ENCODE measurements around the gene OR4S1. TPM values are rescaled to one million over a fixed set of nuclear protein-coding genes. Genes with fewer than 3 reads are reported as not detected.
A peak's percentile ranks its signal among the peaks of the same experiment; 100 is the strongest.

Gene OR4S1
- total RNA-seq, 1 experiment from 2014 or later = not detected

GRCh38 chr11:48272606-48273005 lies 33.4 kb upstream of the OR4S1 start:
- Mint-ChIP-seq H3K9me3 (peaks cover 80 to 85% of the 10 kb centered on the region in 2 experiments), H3K4me1 (no peaks in the 10 kb centered on the region), H3K27ac (no peak overlapping the region), H3K27me3 (ENCODE audit: low read depth) (peaks cover 2% of the 10 kb centered on the region), H3K36me3 (ENCODE audit: insufficient read depth in 1 of 3, low read depth in 3 of 3) (peaks cover 0 to 14% (median 3%) of the 10 kb centered on the region in 3 experiments; a peak in 3 of 7 replicates), H3K4me3 (no peak overlapping the region)
- Histone ChIP-seq H2BK20ac (ENCODE audit: low read depth, low read length, poor library complexity, severe bottlenecking) (no peak overlapping the region), H4K8ac (replicated peaks; ENCODE audit: insufficient read length, low read depth, low read length) (no peak overlapping the region), H3T11ph (ENCODE audit: low read length) (no peak overlapping the region), H3K79me2 (ENCODE audit: insufficient read depth, low read length) (no peaks in the 10 kb centered on the region), H3K79me1 (ENCODE audit: insufficient read depth, low read depth, low read length, poor library complexity, severe bottlenecking) (no peaks in the 10 kb centered on the region), H4K5ac (ENCODE audit: insufficient read length, low read depth, low read length) (no peak overlapping the region), H3K14ac (ENCODE audit: insufficient read depth, low read length) (no peak overlapping the region), H3K27me3 (ENCODE audit: insufficient read depth, low read length) (no peaks in the 10 kb centered on the region), H2BK5ac (ENCODE audit: insufficient read length, low read length) (no peak overlapping the region), H3K4ac (ENCODE audit: low read depth, low read length) (no peak overlapping the region), H3K27ac (ENCODE audit: insufficient read length, low read depth, low read length) (no peak overlapping the region), H2AFZ (ENCODE audit: low read length) (no peak overlapping the region), H3K4me1 (ENCODE audit: insufficient read depth, low read length) (no peaks in the 10 kb centered on the region), H2AK5ac (ENCODE audit: insufficient read length, low read length) (no peak overlapping the region), H2BK15ac (ENCODE audit: low read depth, low read length) (no peak overlapping the region), H2BK120ac (ENCODE audit: low read depth, low read length, poor library complexity, severe bottlenecking) (no peak overlapping the region), H3K56ac (ENCODE audit: insufficient read length, low read depth, low read length) (no peak overlapping the region), H3K23me2 (ENCODE audit: insufficient read length, low read depth, low read length, poor library complexity, severe bottlenecking) (no peaks in the 10 kb centered on the region), H3K18ac (ENCODE audit: insufficient read length, low read depth, low read length) (no peak overlapping the region), H3K9me3 (ENCODE audit: control insufficient read depth, low read depth, low read length) (peaks cover 44% of the 10 kb centered on the region), H4K20me1 (ENCODE audit: control insufficient read depth, insufficient read depth, insufficient read length) (no peaks in the 10 kb centered on the region), H3K23ac (ENCODE audit: insufficient read length, low read depth, low read length) (no peak overlapping the region), H4K91ac (ENCODE audit: insufficient read length, low read depth, low read length) (no peak overlapping the region), H3K4me2 (ENCODE audit: insufficient read depth, insufficient read length, low read length) (no peak overlapping the region), H3K9ac (ENCODE audit: extremely low read depth, insufficient read length, low read length) (no peak overlapping the region), H2BK12ac (ENCODE audit: insufficient read length, low read depth, low read length) (no peak overlapping the region)
- no peak for TF ChIP-seq CTCF (conservative IDR thresholded peaks at IDR 0.05)
- peak; percentile 38 for DNase-seq
- WGBS (ENCODE audit: extremely low coverage, insufficient read length, low lambda C conversion rate) = no CpG with 5 or more reads among the region's 1 CpG
